ENCODE measurements around the gene UPF2. TPM values are rescaled to one million over a fixed set of nuclear protein-coding genes. Genes with fewer than 3 reads are reported as not detected.

UPF2 gene
- total and polyA plus RNA-seq, 2 of the 13 experiments (the other 11 are each of a cell fraction or from before 2014, with no cell fraction given): 6.2 to 14.5 TPM

GRCh38 chr10:11875494-11876281 is 166.9 kb downstream of the UPF2 start (continued):
- no peak for TF ChIP-seq DBP (CRISPR knock-in tag; IDR thresholded peaks at IDR 0.05; ENCODE audit: not compliant biosample characterization)
- TF ChIP-seq GFI1 (CRISPR knock-in tag; IDR thresholded peaks at IDR 0.05; ENCODE audit: borderline replicate concordance): peak; percentile 86; the same call in 1 of the 2 replicates
- TF ChIP-seq ZNF557 (CRISPR knock-in tag; IDR thresholded peaks at IDR 0.05): no peak
- peak; percentile 92; the same call in 1 of the 2 replicates for TF ChIP-seq TARDBP (CRISPR knock-in tag; IDR thresholded peaks at IDR 0.05)
- TF ChIP-seq ZNF143 (CRISPR knock-in tag; IDR thresholded peaks at IDR 0.05): peak; percentile 34; the same call in 1 of the 2 replicates
- no peak for TF ChIP-seq MZF1 (CRISPR knock-in tag; IDR thresholded peaks at IDR 0.05; ENCODE audit: borderline replicate concordance)
- TF ChIP-seq ZMAT5 (CRISPR knock-in tag; IDR thresholded peaks at IDR 0.05; ENCODE audit: borderline replicate concordance, low read depth): no peak
- TF ChIP-seq ATF6 (CRISPR knock-in tag; conservative IDR thresholded peaks at IDR 0.05): 0 out of 2 replicates have a peak, but pooled peaks have one; percentile 77
- TF ChIP-seq ZNF281 (CRISPR knock-in tag; IDR thresholded peaks at IDR 0.05; ENCODE audit: borderline replicate concordance): no peak
- TF ChIP-seq ZNF280B (CRISPR knock-in tag; IDR thresholded peaks at IDR 0.05; ENCODE audit: borderline replicate concordance): no peak
- TF ChIP-seq FOXO1 (CRISPR knock-in tag; IDR thresholded peaks at IDR 0.05): peak; percentile 96
- peak; percentile 83 for TF ChIP-seq ZBTB7A (CRISPR knock-in tag; IDR thresholded peaks at IDR 0.05)
- TF ChIP-seq MAX (IDR thresholded peaks at IDR 0.05): peak; percentile 96
- TF ChIP-seq ZNF687 (CRISPR knock-in tag; IDR thresholded peaks at IDR 0.05): peak; percentile 100
- no peak for TF ChIP-seq ZKSCAN5 (CRISPR knock-in tag; IDR thresholded peaks at IDR 0.05)
